Subcutaneous adipose tissue (tissue), 4 donors: ENCODE data around the gene LZTFL1. TPM values are rescaled to one million over a fixed set of nuclear protein-coding genes. Genes with fewer than 3 reads are reported as not detected.

Source experiments
- total RNA-seq, 4 donors: library from RNA; depleted of rRNA; stranded (reverse); fragments of >200 nt; gene quantifications; one replicate each; pipeline ENCODE4 v1.1.0, GENCODE V29; 2016
- TF ChIP-seq, protein P1 (sequence below): fragments of 450-650 bp; IDR thresholded peaks from one replicate; pipeline ENCODE4 v1.5.1; 2016; ENCODE audit warnings: low read depth, mild to moderate bottlenecking, control low read depth, antibody characterized with exemption, moderate library complexity

The LZTFL1 gene
- total RNA-seq, 4 donors from 2014 or later, result 8.3 to 14.8 (median 9.2) TPM

- TF ChIP-seq, protein P1, sequence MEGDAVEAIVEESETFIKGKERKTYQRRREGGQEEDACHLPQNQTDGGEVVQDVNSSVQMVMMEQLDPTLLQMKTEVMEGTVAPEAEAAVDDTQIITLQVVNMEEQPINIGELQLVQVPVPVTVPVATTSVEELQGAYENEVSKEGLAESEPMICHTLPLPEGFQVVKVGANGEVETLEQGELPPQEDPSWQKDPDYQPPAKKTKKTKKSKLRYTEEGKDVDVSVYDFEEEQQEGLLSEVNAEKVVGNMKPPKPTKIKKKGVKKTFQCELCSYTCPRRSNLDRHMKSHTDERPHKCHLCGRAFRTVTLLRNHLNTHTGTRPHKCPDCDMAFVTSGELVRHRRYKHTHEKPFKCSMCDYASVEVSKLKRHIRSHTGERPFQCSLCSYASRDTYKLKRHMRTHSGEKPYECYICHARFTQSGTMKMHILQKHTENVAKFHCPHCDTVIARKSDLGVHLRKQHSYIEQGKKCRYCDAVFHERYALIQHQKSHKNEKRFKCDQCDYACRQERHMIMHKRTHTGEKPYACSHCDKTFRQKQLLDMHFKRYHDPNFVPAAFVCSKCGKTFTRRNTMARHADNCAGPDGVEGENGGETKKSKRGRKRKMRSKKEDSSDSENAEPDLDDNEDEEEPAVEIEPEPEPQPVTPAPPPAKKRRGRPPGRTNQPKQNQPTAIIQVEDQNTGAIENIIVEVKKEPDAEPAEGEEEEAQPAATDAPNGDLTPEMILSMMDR, result no peak
These were observed 15.6 kb downstream of the LZTFL1 start for GRCh38 chr3:45826321-45826720.

- TF ChIP-seq, protein P1, result no peak
These were observed 20.8 kb downstream of the LZTFL1 start for GRCh38 chr3:45821127-45821526.

- TF ChIP-seq, protein P1, result no peak
These were observed 22.4 kb downstream of the LZTFL1 start for GRCh38 chr3:45819543-45819942.

DNA sequence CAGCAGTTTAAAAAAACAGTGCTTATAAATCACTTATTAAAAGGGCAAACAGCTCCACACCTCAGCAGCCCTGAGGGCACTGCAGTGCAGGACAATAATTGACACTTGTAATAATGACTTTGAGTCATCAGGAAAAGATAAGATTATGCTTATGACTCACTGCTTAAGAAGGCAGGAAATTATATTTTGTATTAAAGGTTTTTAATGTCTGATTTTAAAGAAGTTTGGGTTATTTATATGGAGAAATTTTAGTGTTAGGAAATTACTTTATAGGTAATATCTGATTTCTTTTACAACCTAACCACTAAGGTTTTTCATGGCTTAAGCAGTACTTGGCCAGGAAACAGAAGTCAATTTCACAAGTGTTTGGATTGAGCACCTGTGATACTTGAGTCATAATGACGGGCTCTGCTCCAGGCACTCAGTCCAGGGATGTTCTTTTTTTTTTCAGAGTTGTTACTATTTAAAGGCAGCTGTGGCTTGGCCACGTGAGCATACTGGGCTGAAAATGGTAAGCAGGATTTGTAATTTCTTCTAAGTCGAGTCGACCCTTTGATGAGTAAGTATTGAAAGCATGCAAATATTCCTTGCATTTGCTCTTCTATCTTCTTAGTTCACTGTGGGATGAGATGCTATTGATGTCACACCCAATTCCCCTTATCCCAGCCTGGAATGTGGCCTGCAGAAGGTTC lies 23.9 kb downstream of the LZTFL1 start:
- TF ChIP-seq, protein P1, result no peak

DNA sequence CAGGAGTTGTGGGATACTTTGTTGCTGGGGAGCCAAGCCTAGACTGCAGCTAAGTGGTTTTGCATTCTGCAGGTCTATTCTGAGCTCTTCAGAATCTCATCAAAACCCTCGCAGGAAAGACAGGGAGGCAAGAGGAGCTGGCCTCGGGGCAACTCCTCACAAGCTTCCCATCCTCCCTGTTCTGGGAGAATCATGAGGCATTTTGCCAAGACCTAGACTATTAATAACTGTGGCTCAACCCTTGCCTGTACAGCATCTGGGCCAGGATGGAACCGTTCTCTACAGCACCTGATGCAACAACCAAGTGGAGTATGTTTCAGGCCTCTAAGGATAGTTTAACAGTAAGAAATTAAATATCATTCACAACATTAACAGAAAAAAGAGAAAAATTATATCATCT lies 25.4 kb downstream of the LZTFL1 start:
- TF ChIP-seq, protein P1, result no peak

DNA sequence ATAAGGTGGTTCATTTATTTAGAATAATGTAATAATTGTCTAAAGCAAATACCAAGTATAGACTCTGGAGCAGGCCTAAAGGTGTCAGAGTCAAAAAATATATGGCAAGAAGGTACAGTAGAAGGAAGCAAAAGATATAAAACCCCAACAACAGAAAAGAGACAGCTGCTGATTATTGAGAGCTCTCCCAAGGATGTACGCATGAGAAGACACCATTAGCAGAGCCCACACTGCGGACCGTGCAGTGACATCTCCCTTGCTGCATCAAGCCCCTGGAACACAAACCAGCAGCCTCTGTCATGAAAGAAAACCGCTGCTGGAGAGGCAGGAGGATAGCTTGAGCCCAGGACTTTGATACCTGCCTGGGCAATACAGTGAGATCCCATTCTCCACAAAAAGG lies 27.6 kb downstream of the LZTFL1 start:
- TF ChIP-seq, protein P1, result no peak

- TF ChIP-seq, protein P1, result no peak
These were observed 34.0 kb downstream of the LZTFL1 start for GRCh38 chr3:45807681-45808540.
